Trophoblast cell (in vitro differentiated cells and primary cell): ENCODE measurements around the gene CYB5B.

ENCODE experiments used
- DNase-seq, 2 donors: peaks; one replicate each; pipeline ENCODE4 v3.0.0-alpha.2; 2016
- H2AFZ ChIP-seq: 2 replicates; pipeline ENCODE4 v1.6.1; 2013; ENCODE audit warnings: low read length, moderate library complexity, mild to moderate bottlenecking; ENCODE audit not compliant: insufficient read depth, poor library complexity
- H2AK5ac ChIP-seq: 2 replicates; pipeline ENCODE4 v1.6.1; 2013; ENCODE audit warnings: mild to moderate bottlenecking, low read length
- H2BK120ac ChIP-seq: 2 replicates; pipeline ENCODE4 v1.6.1; 2013; ENCODE audit warnings: low read length, mild to moderate bottlenecking, moderate library complexity; ENCODE audit not compliant: insufficient read depth, poor library complexity
- H2BK12ac ChIP-seq: 2 replicates; pipeline ENCODE4 v1.6.1; 2013; ENCODE audit warnings: mild to moderate bottlenecking, low read length, moderate library complexity
- H2BK5ac ChIP-seq: 2 replicates; pipeline ENCODE4 v1.6.1; 2013; ENCODE audit warnings: low read length, low read depth, moderate library complexity, mild to moderate bottlenecking; ENCODE audit not compliant: poor library complexity
- H3K14ac ChIP-seq: 2 replicates; pipeline ENCODE4 v1.6.1; 2013; ENCODE audit warnings: mild to moderate bottlenecking, low read length
- H3K18ac ChIP-seq: 2 replicates; pipeline ENCODE4 v1.6.1; 2013; ENCODE audit warnings: mild to moderate bottlenecking, low read length
- H3K23ac ChIP-seq: 2 replicates; pipeline ENCODE4 v1.6.1; 2013; ENCODE audit warnings: low read length
- H3K27ac ChIP-seq: 2 replicates; pipeline ENCODE4 v1.5.1; 2013; ENCODE audit warnings: low read depth, mild to moderate bottlenecking, inconsistent platforms, low read length, moderate library complexity
- H3K27me3 ChIP-seq: 2 replicates; pipeline ENCODE4 v1.6.1; 2013; ENCODE audit warnings: inconsistent platforms, mild to moderate bottlenecking, low read length, moderate library complexity; ENCODE audit not compliant: insufficient read depth
- H3K36me3 ChIP-seq, 2 experiments: 1 replicate in 1 of 2; 2 replicates in 1 of 2; pipeline ENCODE4 v1.6.1; 2013; ENCODE audit warnings: low read length in 2 of 2, mild to moderate bottlenecking in 2 of 2, moderate library complexity in 1 of 2; ENCODE audit not compliant: insufficient read depth in 2 of 2, control insufficient read depth in 1 of 2
- H3K4ac ChIP-seq: 2 replicates; pipeline ENCODE4 v1.6.1; 2013; ENCODE audit warnings: low read depth, mild to moderate bottlenecking, low read length, moderate library complexity
- H3K4me1 ChIP-seq, 2 experiments: 1 replicate in 1 of 2; 2 replicates in 1 of 2; pipeline ENCODE4 v1.6.1; 2013; ENCODE audit warnings: low read length in 2 of 2, mild to moderate bottlenecking in 2 of 2, moderate library complexity in 1 of 2; ENCODE audit not compliant: insufficient read depth in 2 of 2, control insufficient read depth in 1 of 2
- H3K4me2 ChIP-seq: 2 replicates; pipeline ENCODE4 v1.6.1; 2013; ENCODE audit warnings: inconsistent platforms, mild to moderate bottlenecking, low read length, moderate library complexity
- H3K4me3 ChIP-seq: 2 replicates; pipeline ENCODE4 v1.5.1; 2013; ENCODE audit warnings: mild to moderate bottlenecking, low read depth, low read length, inconsistent platforms
- H3K79me1 ChIP-seq: one replicate; pipeline ENCODE4 v1.6.1; 2013; ENCODE audit warnings: low read length
- H3K79me2 ChIP-seq: 2 replicates; pipeline ENCODE4 v1.6.1; 2013; ENCODE audit warnings: low read length, mild to moderate bottlenecking; ENCODE audit not compliant: control insufficient read depth, insufficient read depth, poor library complexity
- H3K9ac ChIP-seq: 2 replicates; pipeline ENCODE4 v1.6.1; 2013; ENCODE audit warnings: mild to moderate bottlenecking, low read length
- H3K9me3 ChIP-seq: 2 replicates; pipeline ENCODE4 v1.6.1; 2013; ENCODE audit warnings: low read depth, mild to moderate bottlenecking, control low read depth, inconsistent platforms, low read length; ENCODE audit not compliant: insufficient read depth
- H4K12ac ChIP-seq: 2 replicates; pipeline ENCODE4 v1.6.1; 2013; ENCODE audit warnings: low read depth, mild to moderate bottlenecking, low read length, moderate library complexity
- H4K8ac ChIP-seq: 2 replicates; pipeline ENCODE4 v1.6.1; 2013; ENCODE audit warnings: low read depth, mild to moderate bottlenecking, low read length, moderate library complexity
- H4K91ac ChIP-seq: one replicate; pipeline ENCODE4 v1.6.1; 2013; ENCODE audit warnings: low read depth, mild to moderate bottlenecking, low read length, moderate library complexity
- WGBS: extraction: QIAGEN DNeasy Blood & Tissue Kit; methylation state at CpG from one replicate; pipeline ENCODE4 v1.1.7; 2013; ENCODE audit warnings: missing lambda C conversion rate; ENCODE audit not compliant: insufficient read length, insufficient coverage; ENCODE audit errors: extremely low coverage; 5-methylcytosine and 5-hydroxymethylcytosine counted together

Gene CYB5B

GRCh38 chr16:69451166-69451565, 26.7 kb downstream of the CYB5B start:
- no peaks in the 10 kb centered on the region for H3K79me2 ChIP-seq
- H3K14ac ChIP-seq, result no peak overlapping the region
- WGBS, result no CpG with 5 or more reads among the region's 4 CpGs
- H2BK5ac ChIP-seq, result no peak overlapping the region
- no peak overlapping the region for H3K27ac ChIP-seq
- H3K4me2 ChIP-seq, result no peak overlapping the region
- H4K8ac ChIP-seq, result no peak overlapping the region
- H2BK12ac ChIP-seq, result no peak overlapping the region
- no peaks in the 10 kb centered on the region for H3K9me3 ChIP-seq
- no peak overlapping the region for H3K18ac ChIP-seq
- no peak overlapping the region for H3K9ac ChIP-seq
- no peak overlapping the region for H2AK5ac ChIP-seq
- no peak overlapping the region for H3K4ac ChIP-seq
- no peak overlapping the region for H2BK120ac ChIP-seq
- H2AFZ ChIP-seq, result no peak overlapping the region
- DNase-seq, result peak in 1 of 2 donors; percentile 62
- H3K36me3 ChIP-seq, result peaks cover 7 to 14% of the 10 kb centered on the region in 2 experiments
- no peaks in the 10 kb centered on the region for H3K79me1 ChIP-seq
- H3K4me1 ChIP-seq, result peaks cover 0 to 2% of the 10 kb centered on the region in 2 experiments
- H4K91ac ChIP-seq, result no peak overlapping the region
- no peak overlapping the region for H4K12ac ChIP-seq
- H3K27me3 ChIP-seq, result no peaks in the 10 kb centered on the region
- H3K4me3 ChIP-seq, result no peak overlapping the region
- no peak overlapping the region for H3K23ac ChIP-seq

DNA sequence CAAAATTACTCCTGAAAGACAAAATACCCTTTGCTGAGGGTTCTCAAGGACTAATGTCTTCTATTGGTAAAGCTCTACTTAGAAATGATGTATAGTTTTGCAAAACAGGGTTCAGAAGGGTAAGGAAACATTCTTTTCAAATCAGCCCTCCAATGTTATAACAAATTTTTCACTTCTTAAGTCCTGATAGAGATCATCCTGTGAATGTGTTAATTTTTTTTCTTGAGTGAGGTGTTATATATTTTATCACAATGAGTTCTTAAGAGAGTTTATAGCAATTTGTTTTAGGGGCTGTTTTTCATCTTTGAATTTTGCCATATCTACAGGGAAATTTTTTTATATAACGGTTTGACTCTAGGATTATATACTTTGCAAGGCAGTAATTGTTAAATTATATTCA, 29.5 kb downstream of the CYB5B start:
- DNase-seq, result no peak

DNA sequence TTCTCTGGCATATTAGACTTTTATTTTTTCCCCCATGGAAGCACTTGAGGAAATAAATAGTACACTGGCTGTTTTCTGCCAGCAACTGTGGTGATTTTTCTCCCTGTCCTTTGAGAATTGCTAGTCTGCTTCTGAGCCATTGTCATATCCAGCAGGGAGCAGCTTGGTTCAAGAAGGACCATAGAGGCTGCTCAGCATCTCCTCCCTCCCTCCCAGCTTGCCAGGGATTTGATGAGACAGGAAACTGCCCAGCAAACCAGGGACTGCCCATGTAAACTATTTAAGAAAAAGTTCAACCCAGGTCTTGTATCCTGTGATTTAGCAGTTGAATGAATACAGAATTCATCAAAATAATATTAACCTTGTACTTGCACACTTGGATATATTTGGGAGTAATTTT, 39.5 kb downstream of the CYB5B start:
- Histone ChIP-seq H2BK12ac (no peak overlapping the region), H2AFZ (no peak overlapping the region), H4K8ac (no peak overlapping the region), H3K9ac (no peak overlapping the region), H3K4ac (no peak overlapping the region), H3K36me3 (peaks cover 7 to 8% of the 10 kb centered on the region in 2 experiments), H3K18ac (no peak overlapping the region), H4K12ac (no peak overlapping the region), H2BK120ac (no peak overlapping the region), H3K4me3 (no peak overlapping the region), H3K27ac (no peak overlapping the region), H2BK5ac (no peak overlapping the region), H3K14ac (no peak overlapping the region), H3K27me3 (no peaks in the 10 kb centered on the region), H4K91ac (no peak overlapping the region), H2AK5ac (no peak overlapping the region), H3K4me2 (no peak overlapping the region), H3K4me1 (peaks cover 6 to 7% of the 10 kb centered on the region in 2 experiments), H3K79me1 (peaks cover 1% of the 10 kb centered on the region), H3K79me2 (no peaks in the 10 kb centered on the region), H3K9me3 (no peaks in the 10 kb centered on the region), H3K23ac (no peak overlapping the region)
- no peak for DNase-seq

More for the DNA sequence above, 29.5 kb downstream of the CYB5B start:
- Histone ChIP-seq H3K9me3 (no peaks in the 10 kb centered on the region), H4K8ac (no peak overlapping the region), H2BK120ac (no peak overlapping the region), H2AFZ (no peak overlapping the region), H3K18ac (no peak overlapping the region), H2BK5ac (no peak overlapping the region), H2AK5ac (no peak overlapping the region), H3K4ac (no peak overlapping the region), H3K79me1 (no peaks in the 10 kb centered on the region), H3K4me3 (no peak overlapping the region), H3K14ac (no peak overlapping the region), H3K4me2 (no peak overlapping the region), H4K12ac (no peak overlapping the region), H3K9ac (no peak overlapping the region), H4K91ac (no peak overlapping the region), H3K79me2 (no peaks in the 10 kb centered on the region), H3K27me3 (no peaks in the 10 kb centered on the region), H2BK12ac (no peak overlapping the region), H3K27ac (no peak overlapping the region), H3K23ac (no peak overlapping the region), H3K36me3 (peaks cover 2 to 11% of the 10 kb centered on the region in 2 experiments), H3K4me1 (no peaks in the 10 kb centered on the region)
- no CpG with 5 or more reads among the region's 1 CpG for WGBS

DNA sequence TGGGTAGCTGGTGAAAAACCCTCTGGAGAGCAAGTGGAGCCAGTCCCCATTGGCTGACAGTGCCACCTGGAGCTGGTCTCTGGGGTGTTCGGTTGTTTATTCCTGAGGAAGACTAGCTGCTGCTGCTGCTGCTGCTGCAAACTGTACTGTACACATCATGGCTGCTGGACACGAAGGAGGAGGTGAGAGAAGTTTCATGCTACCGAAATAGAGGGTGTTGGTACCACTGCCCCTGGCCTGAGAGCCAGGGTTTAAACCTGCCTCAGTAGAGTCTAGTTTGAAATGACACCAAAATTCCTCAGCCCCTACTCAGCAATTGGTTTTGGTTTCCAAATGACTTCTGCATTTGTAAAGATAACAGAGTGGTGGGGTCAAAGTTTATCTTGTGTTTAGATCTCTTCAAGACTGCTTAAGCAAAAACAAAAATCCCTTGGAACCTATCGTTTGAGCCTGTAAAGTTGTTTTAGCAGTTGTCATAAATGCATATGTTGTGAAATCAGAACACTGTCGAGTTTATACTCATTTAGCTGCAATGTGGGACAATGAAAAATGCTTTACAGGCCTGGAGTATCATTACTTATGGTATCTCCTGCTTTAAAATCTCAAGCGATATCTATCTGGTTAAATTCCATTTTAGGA, 40.8 kb downstream of the CYB5B start:
- H3K23ac ChIP-seq, result no peak overlapping the region
- H3K4ac ChIP-seq, result no peak overlapping the region
- no CpG with 5 or more reads among the region's 6 CpGs for WGBS
- H3K4me3 ChIP-seq, result no peak overlapping the region
- H4K12ac ChIP-seq, result no peak overlapping the region
- no peak overlapping the region for H3K9ac ChIP-seq
- H2BK12ac ChIP-seq, result no peak overlapping the region
- H2BK5ac ChIP-seq, result no peak overlapping the region
- no peak overlapping the region for H4K91ac ChIP-seq
- H3K18ac ChIP-seq, result no peak overlapping the region
- no peaks in the 10 kb centered on the region for H3K79me2 ChIP-seq
- DNase-seq, result peak; percentile 68 to 97
- H3K4me1 ChIP-seq, result peaks cover 6 to 7% of the 10 kb centered on the region in 2 experiments
- H2BK120ac ChIP-seq, result no peak overlapping the region
- H3K4me2 ChIP-seq, result peak overlapping the region; percentile 8
- no peaks in the 10 kb centered on the region for H3K9me3 ChIP-seq
- H3K79me1 ChIP-seq, result peaks cover 1% of the 10 kb centered on the region
- no peak overlapping the region for H2AFZ ChIP-seq
- H3K27me3 ChIP-seq, result no peaks in the 10 kb centered on the region
- H3K36me3 ChIP-seq, result peaks cover 4 to 5% of the 10 kb centered on the region in 2 experiments
- H2AK5ac ChIP-seq, result no peak overlapping the region
- peak overlapping the region; percentile 67 for H3K27ac ChIP-seq
- H4K8ac ChIP-seq, result no peak overlapping the region
- no peak overlapping the region for H3K14ac ChIP-seq
